ENCODE measurements around the gene ACSBG1.

ACSBG1 gene

DNA sequence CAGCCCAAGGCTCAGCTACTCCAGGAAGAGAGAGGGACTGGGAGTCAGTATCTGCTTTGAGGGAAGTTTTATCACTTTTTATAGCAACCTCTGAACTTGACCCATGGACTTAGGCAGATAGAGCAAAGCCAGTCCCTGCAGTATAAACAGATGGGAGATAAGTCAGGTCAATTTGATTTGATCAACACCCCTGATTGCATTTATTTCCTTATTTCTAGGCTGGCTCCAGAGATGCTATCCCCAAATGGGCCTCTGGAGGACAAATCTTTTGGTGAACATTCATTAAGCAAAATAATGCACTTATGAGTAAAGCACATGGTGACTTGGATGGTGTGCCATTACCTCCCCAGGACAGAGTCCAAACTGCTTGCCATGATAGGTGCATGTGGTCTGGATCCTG, 94.1 kb downstream of the ACSBG1 start:
- no peak overlapping the region for H3K4me3 ChIP-seq (ENCODE audit: low read length)
- H3K27ac ChIP-seq (ENCODE audit: low read depth, low read length), result no peak overlapping the region
- no peaks in the 10 kb centered on the region for H3K4me1 ChIP-seq (ENCODE audit: control insufficient read depth, insufficient read depth, low read length)
- H3K36me3 ChIP-seq (ENCODE audit: control insufficient read depth, insufficient read depth, low read length), result no peaks in the 10 kb centered on the region
- no peak overlapping the region for H3K9ac ChIP-seq (ENCODE audit: low read length)
- no peaks in the 10 kb centered on the region for H3K27me3 ChIP-seq (ENCODE audit: control insufficient read depth, insufficient read depth, low read length)

DNA sequence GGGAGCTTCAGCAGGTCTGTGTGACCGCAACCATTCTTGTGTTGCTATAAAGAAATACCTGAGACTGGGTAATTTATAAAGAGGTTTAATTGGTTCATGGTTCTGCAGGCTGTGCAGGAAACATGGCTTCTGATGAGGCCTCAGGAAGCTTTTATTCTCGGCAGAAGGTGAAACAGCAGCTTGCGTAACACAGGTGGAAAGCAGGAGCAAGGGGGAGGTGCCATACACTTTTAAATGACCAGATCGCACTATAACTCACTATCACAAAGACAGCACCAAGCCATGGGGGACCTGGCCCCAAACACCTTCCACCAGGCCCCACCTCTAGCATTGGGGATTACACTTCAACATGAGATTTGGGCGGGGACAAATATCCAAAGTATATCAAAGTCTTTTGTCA, 94.8 kb downstream of the ACSBG1 start:
- no peak overlapping the region for H3K4me3 ChIP-seq (ENCODE audit: low read length)
- no peaks in the 10 kb centered on the region for H3K27me3 ChIP-seq (ENCODE audit: control insufficient read depth, insufficient read depth, low read length)
- H3K4me1 ChIP-seq (ENCODE audit: control insufficient read depth, insufficient read depth, low read length), result no peaks in the 10 kb centered on the region
- no peak overlapping the region for H3K9ac ChIP-seq (ENCODE audit: low read length)
- no peak overlapping the region for H3K27ac ChIP-seq (ENCODE audit: low read depth, low read length)
- no peaks in the 10 kb centered on the region for H3K36me3 ChIP-seq (ENCODE audit: control insufficient read depth, insufficient read depth, low read length)

GRCh38 chr15:78133801-78134200, 100.6 kb downstream of the ACSBG1 start:
- H3K27me3 ChIP-seq (ENCODE audit: control insufficient read depth, insufficient read depth, low read length), result no peaks in the 10 kb centered on the region
- no peaks in the 10 kb centered on the region for H3K36me3 ChIP-seq (ENCODE audit: control insufficient read depth, insufficient read depth, low read length)
- peaks cover 10% of the 10 kb centered on the region for H3K4me1 ChIP-seq (ENCODE audit: control insufficient read depth, insufficient read depth, low read length)
- no peak overlapping the region for H3K4me3 ChIP-seq (ENCODE audit: low read length)
- no peak overlapping the region for H3K27ac ChIP-seq (ENCODE audit: low read depth, low read length)
- no peak overlapping the region for H3K9ac ChIP-seq (ENCODE audit: low read length)

DNA sequence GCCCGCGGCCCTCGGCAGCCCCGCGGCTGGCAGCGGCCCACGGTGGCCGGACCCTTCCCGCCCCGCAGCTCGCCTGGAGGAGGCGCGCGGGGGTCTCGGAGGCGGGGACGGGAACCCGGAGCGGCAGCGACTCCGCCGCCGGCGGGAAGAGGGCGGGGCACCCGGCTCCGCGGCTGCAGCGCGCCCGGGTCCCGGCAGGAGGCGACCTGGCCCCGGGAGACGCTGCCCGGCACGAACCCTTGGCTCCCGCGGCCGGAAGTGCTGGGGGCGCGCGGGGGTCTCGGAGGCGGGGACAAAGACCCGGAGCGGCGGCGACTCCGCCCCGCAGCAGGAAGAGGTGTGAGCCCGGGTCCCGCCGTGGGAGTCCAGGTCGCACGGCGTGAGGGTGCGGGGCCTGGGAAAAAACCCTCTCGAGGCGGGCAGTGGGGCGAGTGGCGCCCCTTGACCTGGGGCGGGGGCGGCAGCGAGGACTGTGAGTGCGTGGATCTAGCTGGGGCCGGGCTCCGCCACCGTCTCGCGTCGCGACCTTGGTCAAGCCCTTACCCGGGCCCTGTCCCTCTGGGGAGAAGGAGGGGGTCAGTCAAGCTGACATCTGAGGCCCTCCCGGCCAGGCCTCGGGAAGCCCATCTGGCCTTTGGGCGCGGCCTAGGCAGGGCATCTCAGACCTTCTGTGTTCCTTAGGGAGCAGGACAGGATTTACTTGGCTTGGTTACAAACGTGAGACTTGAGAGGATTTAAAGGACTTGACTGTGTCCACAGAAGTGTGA, 102.9 kb downstream of the ACSBG1 start, which contains the start of gene CIB2:
Gene CIB2 (minus strand): TSS at position 151 of the 767 bp plus-strand sequence. CDS start 230 bp downstream, outside the sequence.
- H3K27me3 ChIP-seq (ENCODE audit: control insufficient read depth, insufficient read depth, low read length), result no peaks in the 10 kb centered on the region
- peak within 1 kb of the TSS; percentile 83 for H3K27ac ChIP-seq (ENCODE audit: low read depth, low read length)
- peak within 1 kb of the TSS; percentile 91 for H3K9ac ChIP-seq (ENCODE audit: low read length)
- H3K4me1 ChIP-seq (ENCODE audit: control insufficient read depth, insufficient read depth, low read length), result peaks cover 10% of the 10 kb centered on the region
- no peaks in the 10 kb centered on the region for H3K36me3 ChIP-seq (ENCODE audit: control insufficient read depth, insufficient read depth, low read length)
- peak within 1 kb of the TSS; percentile 88 for H3K4me3 ChIP-seq (ENCODE audit: low read length)

DNA sequence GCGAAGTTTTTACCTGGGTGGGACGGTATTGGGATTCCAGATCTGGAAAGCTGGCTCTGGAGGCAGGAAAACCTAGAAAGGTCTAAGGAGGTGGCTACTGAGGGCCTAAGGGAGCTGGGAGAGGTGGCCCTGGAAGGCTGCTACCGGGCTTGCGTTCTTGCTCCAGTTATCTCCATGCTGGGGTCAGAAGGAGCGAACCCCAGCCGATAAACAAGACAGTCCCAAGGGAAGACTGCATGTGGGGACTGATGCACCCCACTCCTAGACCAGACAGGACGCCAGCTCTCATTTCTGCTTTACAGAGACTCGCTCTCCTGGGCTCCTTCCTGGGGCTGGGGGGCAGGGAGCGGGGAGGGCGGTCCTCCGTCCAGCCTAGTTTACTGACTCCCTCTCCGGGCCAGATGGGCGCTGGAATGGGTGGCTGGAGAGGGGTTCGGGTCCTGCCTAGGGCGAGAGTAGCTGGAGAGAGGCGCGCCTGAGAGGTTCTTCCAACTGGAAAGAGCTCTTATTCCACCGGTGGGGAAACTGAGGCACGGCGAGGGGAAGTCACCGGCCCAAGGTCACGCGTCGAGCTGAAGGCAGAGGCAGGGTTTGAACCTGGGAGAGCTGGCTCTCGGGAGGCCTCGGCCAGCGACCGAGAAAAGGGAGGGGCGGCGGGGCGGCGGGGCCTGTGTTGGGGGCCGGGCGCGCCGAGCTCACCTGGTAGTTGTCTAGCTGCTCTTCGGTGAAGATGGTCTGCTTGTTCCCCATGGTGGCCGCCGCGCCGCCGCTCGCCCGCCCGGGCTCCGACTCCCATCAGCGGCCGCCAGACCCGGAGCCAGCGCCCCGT, 103.7 kb downstream of the ACSBG1 start:
- Histone ChIP-seq H3K27me3 (ENCODE audit: control insufficient read depth, insufficient read depth, low read length) (no peaks in the 10 kb centered on the region), H3K36me3 (ENCODE audit: control insufficient read depth, insufficient read depth, low read length) (no peaks in the 10 kb centered on the region), H3K27ac (ENCODE audit: low read depth, low read length) (no peak overlapping the region), H3K4me1 (ENCODE audit: control insufficient read depth, insufficient read depth, low read length) (peaks cover 10% of the 10 kb centered on the region), H3K4me3 (ENCODE audit: low read length) (no peak overlapping the region), H3K9ac (ENCODE audit: low read length) (no peak overlapping the region)

DNA sequence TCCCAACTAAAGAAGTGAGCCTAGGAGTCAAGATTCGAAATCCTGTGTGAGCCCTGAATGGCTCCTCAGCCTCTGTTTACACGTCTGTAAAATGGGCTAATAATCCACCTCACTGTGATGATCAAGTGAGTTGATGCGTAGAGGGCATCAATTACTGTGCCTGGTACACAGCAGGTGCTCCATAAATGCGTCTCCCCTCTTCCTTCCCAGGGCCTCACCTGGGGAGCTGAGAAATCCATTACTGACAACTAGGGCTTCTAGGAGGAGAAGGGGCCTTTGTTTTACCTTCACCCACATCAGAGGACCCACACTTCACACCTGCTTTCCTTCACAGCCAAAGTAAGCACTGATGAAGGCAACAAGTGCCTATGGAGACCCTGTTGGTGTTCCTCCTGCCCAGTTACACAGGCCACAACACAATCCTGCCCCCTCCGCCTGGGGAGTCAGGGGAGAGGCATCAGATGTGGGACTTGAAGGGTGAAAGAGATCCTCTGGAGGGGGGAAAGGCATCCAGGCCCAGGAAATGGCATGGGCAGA, 104.5 kb downstream of the ACSBG1 start:
- no peak overlapping the region for H3K27ac ChIP-seq (ENCODE audit: low read depth, low read length)
- no peaks in the 10 kb centered on the region for H3K36me3 ChIP-seq (ENCODE audit: control insufficient read depth, insufficient read depth, low read length)

DNA sequence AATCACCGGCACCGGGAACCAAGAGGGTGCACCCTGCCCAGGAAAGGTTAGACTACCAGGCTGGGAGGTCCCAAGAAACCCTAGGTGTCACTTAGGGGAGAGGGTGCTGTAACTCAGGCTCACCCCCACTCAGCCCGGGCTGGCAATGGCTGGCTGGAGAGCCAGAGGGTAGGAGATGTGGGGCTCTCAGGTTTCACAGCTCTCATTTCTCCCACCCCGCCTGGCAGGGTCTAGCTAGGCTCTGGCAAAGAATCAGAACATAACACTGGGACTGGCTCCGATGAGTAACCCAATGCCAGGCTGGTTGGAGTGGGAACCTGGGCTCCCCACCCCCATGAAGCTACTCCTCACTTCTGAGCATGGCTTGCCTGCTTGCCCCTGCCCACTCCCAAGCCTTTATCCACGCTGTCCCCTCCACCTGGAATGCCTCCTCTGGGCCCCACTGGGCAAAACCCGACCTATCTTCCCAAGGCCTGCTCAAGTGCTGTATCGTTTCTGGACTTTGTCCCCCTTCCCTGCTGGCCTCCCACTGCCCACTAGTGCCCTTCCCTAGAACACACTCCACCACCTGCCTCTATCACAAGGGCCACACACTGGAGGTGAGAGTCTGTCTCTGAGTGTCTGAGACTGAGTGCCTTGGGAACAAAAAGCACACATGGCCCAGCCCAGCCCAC, 105.2 kb downstream of the ACSBG1 start:
- Histone ChIP-seq H3K36me3 (ENCODE audit: control insufficient read depth, insufficient read depth, low read length) (no peaks in the 10 kb centered on the region), H3K4me1 (ENCODE audit: control insufficient read depth, insufficient read depth, low read length) (peaks cover 10% of the 10 kb centered on the region), H3K27ac (ENCODE audit: low read depth, low read length) (no peak overlapping the region), H3K4me3 (ENCODE audit: low read length) (no peak overlapping the region), H3K9ac (ENCODE audit: low read length) (no peak overlapping the region), H3K27me3 (ENCODE audit: control insufficient read depth, insufficient read depth, low read length) (no peaks in the 10 kb centered on the region)

More for the DNA sequence above, 104.5 kb downstream of the ACSBG1 start:
- Histone ChIP-seq H3K27me3 (ENCODE audit: control insufficient read depth, insufficient read depth, low read length) (no peaks in the 10 kb centered on the region), H3K4me1 (ENCODE audit: control insufficient read depth, insufficient read depth, low read length) (peaks cover 10% of the 10 kb centered on the region), H3K9ac (ENCODE audit: low read length) (no peak overlapping the region), H3K4me3 (ENCODE audit: low read length) (no peak overlapping the region)

DNA sequence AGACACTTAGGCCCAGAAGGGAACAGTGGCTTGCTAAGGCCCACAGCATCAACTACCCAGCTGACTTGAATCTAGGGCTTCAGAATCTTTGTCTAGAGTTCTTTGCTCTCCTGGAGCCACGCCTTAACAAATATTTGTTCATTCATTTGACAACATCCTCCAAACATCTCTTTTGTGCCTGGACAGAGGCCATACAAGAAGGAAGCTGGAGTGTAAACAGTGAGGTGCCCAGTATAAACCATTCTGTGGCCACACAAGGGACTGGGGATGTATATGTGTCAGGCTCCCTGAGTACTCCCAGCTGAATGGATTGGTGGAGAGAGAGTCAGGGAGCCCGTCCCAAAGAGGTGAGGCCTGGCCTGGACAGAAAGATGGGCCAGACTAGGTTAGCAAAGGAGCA, 106.5 kb downstream of the ACSBG1 start:
- Histone ChIP-seq H3K9ac (ENCODE audit: low read length) (no peak overlapping the region), H3K27ac (ENCODE audit: low read depth, low read length) (no peak overlapping the region), H3K27me3 (ENCODE audit: control insufficient read depth, insufficient read depth, low read length) (no peaks in the 10 kb centered on the region), H3K4me3 (ENCODE audit: low read length) (no peak overlapping the region), H3K4me1 (ENCODE audit: control insufficient read depth, insufficient read depth, low read length) (peaks cover 10% of the 10 kb centered on the region), H3K36me3 (ENCODE audit: control insufficient read depth, insufficient read depth, low read length) (no peaks in the 10 kb centered on the region)

- Histone ChIP-seq H3K36me3 (ENCODE audit: control insufficient read depth, insufficient read depth, low read length) (no peaks in the 10 kb centered on the region), H3K27me3 (ENCODE audit: control insufficient read depth, insufficient read depth, low read length) (no peaks in the 10 kb centered on the region), H3K4me1 (ENCODE audit: control insufficient read depth, insufficient read depth, low read length) (no peaks in the 10 kb centered on the region), H3K4me3 (ENCODE audit: low read length) (no peak overlapping the region), H3K9ac (ENCODE audit: low read length) (no peak overlapping the region), H3K27ac (ENCODE audit: low read depth, low read length) (no peak overlapping the region)
These were observed 109.1 kb downstream of the ACSBG1 start for GRCh38 chr15:78125267-78125666.

DNA sequence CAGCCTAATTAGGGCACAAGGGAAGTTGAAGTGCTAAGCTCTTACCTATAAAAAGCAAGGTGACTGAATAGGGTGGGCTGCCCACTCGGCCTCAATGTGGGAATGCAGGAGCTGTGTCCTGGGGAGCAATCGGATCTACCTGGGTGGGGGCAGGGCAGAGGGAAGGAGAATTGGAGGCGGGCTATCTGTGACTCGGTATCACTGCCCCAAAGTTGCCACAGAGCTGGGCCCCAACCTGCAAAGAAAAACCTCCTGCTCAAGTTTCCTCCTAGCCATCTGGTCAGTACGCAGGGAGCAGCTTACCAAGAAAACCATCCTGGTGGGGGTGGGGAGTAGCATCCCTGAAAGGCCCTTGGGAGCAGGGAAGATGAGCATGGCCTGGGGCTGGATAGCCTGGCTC, 113.8 kb downstream of the ACSBG1 start:
- no peaks in the 10 kb centered on the region for H3K27me3 ChIP-seq (ENCODE audit: control insufficient read depth, insufficient read depth, low read length)

More for the DNA sequence above, 113.8 kb downstream of the ACSBG1 start:
- Histone ChIP-seq H3K4me3 (ENCODE audit: low read length) (no peak overlapping the region), H3K27ac (ENCODE audit: low read depth, low read length) (no peak overlapping the region), H3K36me3 (ENCODE audit: control insufficient read depth, insufficient read depth, low read length) (no peaks in the 10 kb centered on the region), H3K4me1 (ENCODE audit: control insufficient read depth, insufficient read depth, low read length) (no peaks in the 10 kb centered on the region), H3K9ac (ENCODE audit: low read length) (no peak overlapping the region)
